H1 (cell line): Measurements from ENCODE around the gene RAD9A.

Experiments
- ATF3 ChIP-seq: IDR thresholded peaks from 2 replicates; pipeline ENCODE4 v1.6.1; 2011; ENCODE audit warnings: low read depth, mild to moderate bottlenecking, low read length; ENCODE audit not compliant: insufficient read depth
- CBX8 ChIP-seq: fragments of 300-800, 300-1000 bp; sonication (generic); IDR thresholded peaks from 2 replicates; pipeline ENCODE4 v1.7.1; 2016; ENCODE audit warnings: low read depth, low read length, borderline replicate concordance
- CEBPB ChIP-seq: IDR thresholded peaks from 2 replicates; pipeline ENCODE4 v1.6.1; 2012; ENCODE audit warnings: low read depth, low read length
- CHD7 ChIP-seq: fragments of 300-600 bp; sonication (generic); IDR thresholded peaks from 2 replicates; pipeline ENCODE4 v1.7.1; 2012; ENCODE audit warnings: low read length, moderate library complexity, mild to moderate bottlenecking, inconsistent platforms; ENCODE audit not compliant: insufficient replicate concordance
- EZH2 ChIP-seq: fragments of 200-600 bp; sonication (generic); IDR thresholded peaks from 2 replicates; pipeline ENCODE4 v1.7.1; 2012; ENCODE audit warnings: low read depth, mild to moderate bottlenecking, moderate library complexity, low read length, inconsistent platforms; ENCODE audit not compliant: severe bottlenecking
- GABPA ChIP-seq: IDR thresholded peaks from 2 replicates; pipeline ENCODE4 v1.6.1; 2011; ENCODE audit warnings: mild to moderate bottlenecking, low read length, moderate library complexity, borderline replicate concordance; ENCODE audit not compliant: insufficient read depth
- POLR2A ChIP-seq, 2 experiments: IDR thresholded peaks; 1 replicate in 1 of 2; 2 replicates in 1 of 2; pipeline ENCODE4 v1.6.1; 2011; ENCODE audit warnings: low read depth in 2 of 2, low read length in 2 of 2, mild to moderate bottlenecking in 2 of 2; ENCODE audit errors: control extremely low read depth in 1 of 2
- TCF12 ChIP-seq: IDR thresholded peaks from 2 replicates; pipeline ENCODE4 v1.6.1; 2011; ENCODE audit warnings: low read depth, mild to moderate bottlenecking, low read length
- TF ChIP-seq, protein P1 (sequence below), 3 experiments: IDR thresholded peaks; 1 replicate in 2 of 3; 2 replicates in 1 of 3; pipeline versions ENCODE4 v1.5.1 to v1.6.1; 2011; ENCODE audit warnings: low read length in 3 of 3, mild to moderate bottlenecking in 3 of 3, inconsistent platforms in 2 of 3, low read depth in 1 of 3, moderate library complexity in 1 of 3; ENCODE audit not compliant: insufficient read depth in 1 of 3; ENCODE audit errors: control extremely low read depth in 1 of 3

DNA sequence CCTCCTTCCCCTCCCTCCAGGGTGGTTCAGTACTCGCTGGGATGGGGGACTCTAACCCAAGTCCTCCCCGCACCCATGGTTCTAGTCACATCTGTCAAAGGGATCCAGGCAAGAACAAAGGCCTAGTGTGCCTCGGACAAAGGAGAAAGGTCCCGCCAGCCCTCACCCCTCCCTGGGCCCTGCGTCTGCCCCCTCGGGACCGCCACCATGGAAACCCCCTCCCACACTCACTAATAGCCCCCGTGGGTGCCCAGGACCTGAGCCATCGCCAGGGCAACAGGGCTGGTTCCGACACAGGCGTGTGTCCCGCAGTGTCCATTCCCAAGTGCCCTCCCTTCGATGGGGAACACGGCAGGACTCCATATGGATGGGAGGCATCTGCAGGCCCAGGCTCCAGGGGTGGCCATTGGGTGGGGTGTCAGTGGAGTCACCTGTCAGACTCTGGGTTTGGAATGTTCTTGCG, 18.6 kb downstream of the RAD9A start:
- no peak for TF ChIP-seq GABPA
- no peak for TF ChIP-seq EZH2
- no peak for TF ChIP-seq CBX8
- TF ChIP-seq, protein P1, sequence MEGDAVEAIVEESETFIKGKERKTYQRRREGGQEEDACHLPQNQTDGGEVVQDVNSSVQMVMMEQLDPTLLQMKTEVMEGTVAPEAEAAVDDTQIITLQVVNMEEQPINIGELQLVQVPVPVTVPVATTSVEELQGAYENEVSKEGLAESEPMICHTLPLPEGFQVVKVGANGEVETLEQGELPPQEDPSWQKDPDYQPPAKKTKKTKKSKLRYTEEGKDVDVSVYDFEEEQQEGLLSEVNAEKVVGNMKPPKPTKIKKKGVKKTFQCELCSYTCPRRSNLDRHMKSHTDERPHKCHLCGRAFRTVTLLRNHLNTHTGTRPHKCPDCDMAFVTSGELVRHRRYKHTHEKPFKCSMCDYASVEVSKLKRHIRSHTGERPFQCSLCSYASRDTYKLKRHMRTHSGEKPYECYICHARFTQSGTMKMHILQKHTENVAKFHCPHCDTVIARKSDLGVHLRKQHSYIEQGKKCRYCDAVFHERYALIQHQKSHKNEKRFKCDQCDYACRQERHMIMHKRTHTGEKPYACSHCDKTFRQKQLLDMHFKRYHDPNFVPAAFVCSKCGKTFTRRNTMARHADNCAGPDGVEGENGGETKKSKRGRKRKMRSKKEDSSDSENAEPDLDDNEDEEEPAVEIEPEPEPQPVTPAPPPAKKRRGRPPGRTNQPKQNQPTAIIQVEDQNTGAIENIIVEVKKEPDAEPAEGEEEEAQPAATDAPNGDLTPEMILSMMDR (IDR thresholded peaks at IDR 0.05; ENCODE audit: control extremely low read depth in 1 of 3, insufficient read depth in 1 of 3, low read depth in 1 of 3, low read length in 3 of 3) = no peak
- TF ChIP-seq POLR2A (IDR thresholded peaks at IDR 0.05; ENCODE audit: control extremely low read depth in 1 of 2, low read depth in 2 of 2, low read length in 2 of 2) = no peak; a peak in 1 of 3 replicates
- no peak for TF ChIP-seq CHD7
- TF ChIP-seq TCF12 = no peak
- TF ChIP-seq ATF3 = no peak
- no peak for TF ChIP-seq CEBPB
